Transverse colon (tissue), 4 donors: ENCODE measurements around the gene CASK. TPM values are rescaled to one million over a fixed set of nuclear protein-coding genes. Genes with fewer than 3 reads are reported as not detected.
"Not testable (repeated sequence)": the region's sequence is repeated elsewhere in the genome, so short reads cannot be mapped to it uniquely, and the experiment has no call there.

Experiments used
- DNase-seq: peaks from one replicate; pipeline ENCODE4 v3.0.0-alpha.2; 2019
- H3K27ac ChIP-seq, 4 donors: fragments of 200-600 bp; sonication (generic); 2 replicates each; pipeline ENCODE4 v1.5.1; 2016 to 2018; ENCODE audit warnings: inconsistent platforms in 4 of 4
- H3K27me3 ChIP-seq: fragments of 200-600 bp; sonication (generic); 2 replicates; pipeline ENCODE4 v1.5.1; 2017; ENCODE audit warnings: inconsistent platforms
- H3K36me3 ChIP-seq, 4 donors: fragments of 200-600 bp; sonication (generic); 2 replicates each; pipeline ENCODE4 v1.5.1; 2017 to 2019; ENCODE audit warnings: inconsistent platforms in 4 of 4
- H3K4me1 ChIP-seq, 4 donors: fragments of 200-600 bp; sonication (generic); 2 replicates each; pipeline ENCODE4 v1.5.1; 2017 to 2020; ENCODE audit warnings: inconsistent platforms in 4 of 4
- H3K4me3 ChIP-seq, 4 donors: fragments of 200-600 bp; sonication (generic); 1 replicate in 1 of 4; 2 replicates in 3 of 4; pipeline versions ENCODE4 v1.5.1 to v1.6.1; 2017 to 2019; ENCODE audit warnings: inconsistent platforms in 4 of 4
- H3K9me3 ChIP-seq, 2 donors: fragments of 200-600 bp; sonication (generic); 2 replicates each; pipeline ENCODE4 v1.5.1; 2017 to 2019; ENCODE audit warnings: inconsistent platforms in 2 of 2
- CTCF ChIP-seq, 5 experiments: fragments of 200-600 bp in 3 of 5; fragments of 450-650 bp in 2 of 5; sonication (generic) in 3 of 5; IDR thresholded peaks; 1 replicate in 2 of 5; 2 replicates in 3 of 5; pipeline ENCODE4 v1.5.1; 2016 to 2017; ENCODE audit warnings: antibody characterized with exemption in 5 of 5, inconsistent platforms in 3 of 5, mild to moderate bottlenecking in 2 of 5, moderate library complexity in 1 of 5
- EP300 ChIP-seq: sonication (generic); formaldehyde crosslinking; IDR thresholded peaks from one replicate; pipeline ENCODE4 v1.6.1; 2017; ENCODE audit warnings: antibody characterized with exemption, low read depth
- POLR2A ChIP-seq: fragments of 450-650 bp; IDR thresholded peaks from one replicate; pipeline ENCODE4 v1.6.1; 2016; ENCODE audit warnings: antibody characterized with exemption, mild to moderate bottlenecking, moderate library complexity
- POLR2AphosphoS5 ChIP-seq, 3 donors: sonication (generic); formaldehyde crosslinking; IDR thresholded peaks; one replicate each; pipeline ENCODE4 v1.6.1; 2016; ENCODE audit warnings: antibody characterized with exemption in 3 of 3
- WGBS, 2 donors: methylation state at CpG; one replicate each; pipeline ENCODE4 v1.1.5; 2018; ENCODE audit warnings: low coverage in 1 of 2; 5-methylcytosine and 5-hydroxymethylcytosine counted together
- in situ Hi-C, 4 donors: fragments of 200-750 bp; cut with MboI; loops; one replicate each; pipeline versions ENCODE4 v1.15.0 to v1.15.1; 2017; ENCODE audit warnings: low sequenced_read_pairs in 3 of 4, low pct_ligation_motif_present in 1 of 4, low pct_unique_long_range_greater_than_20kb in 1 of 4
- intact Hi-C: fragments of 100-400 bp; cut with DNase I; formaldehyde crosslinking; loops from one replicate; pipeline ENCODE4 v1.15.1; 2023; ENCODE audit warnings: low total_unique reads
- total RNA-seq, 4 donors: library from RNA; depleted of rRNA; stranded (reverse); fragments of >200 nt; gene quantifications; one replicate each; pipeline ENCODE4 v1.1.0, GENCODE V29; 2016

The CASK gene
- total RNA-seq, 4 donors from 2014 or later = 26.6 to 86.1 (median 56.3) TPM

- intact Hi-C loops = no loop called here
- H3K27ac ChIP-seq = no peak overlapping the region
- no peaks in the 10 kb centered on the region for H3K36me3 ChIP-seq
- no peaks in the 10 kb centered on the region for H3K27me3 ChIP-seq
- TF ChIP-seq POLR2A (no peak), EP300 (no peak), POLR2AphosphoS5 (IDR thresholded peaks at IDR 0.05) (no peak), CTCF (IDR thresholded peaks at IDR 0.05) (no peak)
- in situ Hi-C loops = no loop called here
- H3K4me3 ChIP-seq = no peak overlapping the region
- 88% methylated on average over 4 of the region's 4 CpGs; no CpG with 5 or more reads in 1 of the 2 donors for WGBS, 2 donors
- no peak for DNase-seq
- no peaks in the 10 kb centered on the region for H3K4me1 ChIP-seq
- no peaks in the 10 kb centered on the region for H3K9me3 ChIP-seq
Measured at GRCh38 chrX:41653125-41653524, 270.2 kb downstream of the CASK start.

GRCh38 chrX:41646201-41646600 lies 277.2 kb downstream of the CASK start:
- DNase-seq, H3K36me3 ChIP-seq, H3K4me3 ChIP-seq, in situ Hi-C loops, H3K27me3 ChIP-seq, H3K9me3 ChIP-seq, H3K4me1 ChIP-seq, intact Hi-C loops, H3K27ac ChIP-seq: not testable (repeated sequence)
- 63% methylated on average over 2 of the region's 2 CpGs; no CpG with 5 or more reads in 1 of the 2 donors for WGBS, 2 donors

GRCh38 chrX:41634284-41634683 lies 289.1 kb downstream of the CASK start:
- no peaks in the 10 kb centered on the region for H3K9me3 ChIP-seq
- in situ Hi-C loops = no loop called here
- H3K36me3 ChIP-seq = no peaks in the 10 kb centered on the region
- no peak overlapping the region for H3K27ac ChIP-seq
- H3K4me3 ChIP-seq = no peak overlapping the region
- intact Hi-C loops = loop anchor here (10.0 kb wide), 1 partner anchor 1999 kb away; no protein-coding TSS in a partner anchor
- WGBS, 2 donors = 0 to 20% methylated on average over 1 to 2 of the region's 2 CpGs
- H3K4me1 ChIP-seq = no peaks in the 10 kb centered on the region
- no peak for DNase-seq
- no peaks in the 10 kb centered on the region for H3K27me3 ChIP-seq
- TF ChIP-seq EP300 = no peak
- no peak for TF ChIP-seq POLR2AphosphoS5 (IDR thresholded peaks at IDR 0.05)
- no peak for TF ChIP-seq CTCF (IDR thresholded peaks at IDR 0.05)
- no peak for TF ChIP-seq POLR2A

GRCh38 chrX:41630091-41630490 lies 293.3 kb downstream of the CASK start:
- Histone ChIP-seq H3K9me3 (no peaks in the 10 kb centered on the region), H3K27ac (no peak overlapping the region), H3K36me3 (no peaks in the 10 kb centered on the region), H3K4me1 (no peaks in the 10 kb centered on the region), H3K27me3 (no peaks in the 10 kb centered on the region), H3K4me3 (no peak overlapping the region)
- intact Hi-C loops = loop anchor here (10.0 kb wide), 1 partner anchor 1995 kb away; no protein-coding TSS in a partner anchor
- no peak for DNase-seq
- TF ChIP-seq EP300 = no peak
- in situ Hi-C loops = no loop called here
- WGBS, 2 donors = 79% methylated on average over 2 of the region's 2 CpGs; no CpG with 5 or more reads in 1 of the 2 donors

GRCh38 chrX:41629539-41629938 lies 293.8 kb downstream of the CASK start:
- H3K27ac ChIP-seq = no peak overlapping the region
- H3K4me3 ChIP-seq = no peak overlapping the region
- WGBS, 2 donors = 98 to 100% methylated on average over 1 of the region's 1 CpG
- H3K9me3 ChIP-seq = no peaks in the 10 kb centered on the region
- in situ Hi-C loops = no loop called here
- intact Hi-C loops = no loop called here
- DNase-seq = no peak
- H3K4me1 ChIP-seq = no peaks in the 10 kb centered on the region
- TF ChIP-seq POLR2AphosphoS5 (IDR thresholded peaks at IDR 0.05) (no peak), CTCF (IDR thresholded peaks at IDR 0.05) (no peak), POLR2A (no peak), EP300 (no peak)
- H3K36me3 ChIP-seq = no peaks in the 10 kb centered on the region
- H3K27me3 ChIP-seq = no peaks in the 10 kb centered on the region
